Ishikawa (cell line): ENCODE results near the gene SFT2D1.

Experiments used
- CEBPB ChIP-seq: IDR thresholded peaks from 2 replicates; pipeline ENCODE4 v1.6.1; 2012
- CREB1 ChIP-seq: IDR thresholded peaks from 2 replicates; pipeline ENCODE4 v1.6.1; 2012; ENCODE audit warnings: low read depth
- EGR1 ChIP-seq: IDR thresholded peaks from 2 replicates; pipeline ENCODE4 v1.6.1; 2012
- EP300 ChIP-seq: IDR thresholded peaks from 2 replicates; pipeline ENCODE4 v1.6.1; 2012; ENCODE audit warnings: borderline replicate concordance
- FOXM1 ChIP-seq: IDR thresholded peaks from 2 replicates; pipeline ENCODE4 v1.6.1; 2012; ENCODE audit warnings: low read depth, borderline replicate concordance
- MAX ChIP-seq: IDR thresholded peaks from 2 replicates; pipeline ENCODE4 v1.6.1; 2012
- NFIC ChIP-seq: IDR thresholded peaks from 2 replicates; pipeline ENCODE4 v1.6.1; 2012
- RAD21 ChIP-seq: IDR thresholded peaks from 2 replicates; pipeline ENCODE4 v1.6.1; 2012; ENCODE audit warnings: low read depth
- REST ChIP-seq: IDR thresholded peaks from 2 replicates; pipeline ENCODE4 v1.6.1; 2012; ENCODE audit warnings: low read depth, mild to moderate bottlenecking
- TAF1 ChIP-seq: IDR thresholded peaks from 2 replicates; pipeline ENCODE4 v1.6.1; 2012; ENCODE audit warnings: low read depth, mild to moderate bottlenecking
- TCF12 ChIP-seq: IDR thresholded peaks from 2 replicates; pipeline ENCODE4 v1.6.1; 2012; ENCODE audit warnings: low read depth
- TEAD4 ChIP-seq: IDR thresholded peaks from 2 replicates; pipeline ENCODE4 v1.6.1; 2012
- USF1 ChIP-seq: IDR thresholded peaks from 2 replicates; pipeline ENCODE4 v1.6.1; 2012
- YY1 ChIP-seq: IDR thresholded peaks from 2 replicates; pipeline ENCODE4 v1.6.1; 2012; ENCODE audit warnings: low read depth
- ZBTB7A ChIP-seq: IDR thresholded peaks from 2 replicates; pipeline ENCODE4 v1.6.1; 2012; ENCODE audit warnings: low read depth

The SFT2D1 gene

GRCh38 chr6:166296035-166296883, 46.1 kb downstream of the SFT2D1 start:
- TF ChIP-seq TAF1 (no peak), FOXM1 (no peak), TEAD4 (no peak), EP300 (no peak), REST (no peak), YY1 (no peak), CREB1 (no peak), RAD21 (no peak), NFIC (no peak), MAX (no peak), USF1 (no peak), CEBPB (no peak)

GRCh38 chr6:166293731-166294584, 48.4 kb downstream of the SFT2D1 start:
- TF ChIP-seq USF1 (no peak), TCF12 (no peak), CEBPB (no peak), FOXM1 (no peak), ZBTB7A (no peak), EP300 (no peak), YY1 (no peak), TAF1 (no peak), RAD21 (no peak), NFIC (no peak)

GRCh38 chr6:166289207-166290060, 52.9 kb downstream of the SFT2D1 start:
- no peak for TF ChIP-seq TEAD4
- TF ChIP-seq YY1: no peak
- TF ChIP-seq TAF1: no peak
- TF ChIP-seq TCF12: no peak
- no peak for TF ChIP-seq MAX
- TF ChIP-seq RAD21: no peak
- TF ChIP-seq EGR1: no peak
- no peak for TF ChIP-seq ZBTB7A
- no peak for TF ChIP-seq CREB1
- no peak for TF ChIP-seq FOXM1
- no peak for TF ChIP-seq NFIC
- TF ChIP-seq USF1: no peak
- TF ChIP-seq CEBPB: no peak
- no peak for TF ChIP-seq EP300

- TF ChIP-seq MAX (no peak), RAD21 (no peak), CREB1 (no peak), FOXM1 (no peak), TEAD4 (no peak), TCF12 (no peak), EGR1 (no peak), USF1 (no peak), ZBTB7A (no peak), TAF1 (no peak), CEBPB (no peak), REST (no peak), YY1 (no peak)
Measured at GRCh38 chr6:166286839-166287271, 55.5 kb downstream of the SFT2D1 start.
